GM12874 (cell line): ENCODE data around the gene DGCR8.

Experiments
- CTCF ChIP-seq: IDR thresholded peaks from 2 replicates; pipeline ENCODE4 v1.5.1; 2011; ENCODE audit warnings: low read depth, mild to moderate bottlenecking, control low read depth, low read length, moderate library complexity; ENCODE audit not compliant: insufficient read depth

DGCR8 gene

GRCh38 chr22:20084547-20085413, 4.7 kb downstream of the DGCR8 start:
- TF ChIP-seq CTCF = peak; percentile 49

- no peak for TF ChIP-seq CTCF
Measured at GRCh38 chr22:20085651-20086050, 5.6 kb downstream of the DGCR8 start.

GRCh38 chr22:20086101-20086599, 6.1 kb downstream of the DGCR8 start:
- TF ChIP-seq CTCF = no peak

- no peak for TF ChIP-seq CTCF
Measured at GRCh38 chr22:20086763-20087162, 6.7 kb downstream of the DGCR8 start.

GRCh38 chr22:20087319-20088262, 7.5 kb downstream of the DGCR8 start:
- no peak for TF ChIP-seq CTCF

GRCh38 chr22:20088263-20088648, 8.2 kb downstream of the DGCR8 start:
- no peak for TF ChIP-seq CTCF
